Lung (tissue), 16 donors: Measurements from ENCODE around the gene SGSH. TPM values are rescaled to one million over a fixed set of nuclear protein-coding genes. Genes with fewer than 3 reads are reported as not detected.

Experiments used
- ATAC-seq: fragments of 200-7000 bp; cut with Tn5 transposase; one replicate; pipeline ENCODE4 v1.9.1; 2020; ENCODE audit warnings: moderate number of reproducible peaks; ENCODE audit not compliant: insufficient read depth, low FRiP score
- DNase-seq, 3 donors: peaks; one replicate each; pipeline ENCODE4 v3.0.0-alpha.2; 2013 to 2017
- H3K27ac ChIP-seq, 2 donors: one replicate each; pipeline ENCODE4 v1.5.1; 2013; ENCODE audit warnings: mild to moderate bottlenecking in 2 of 2, moderate library complexity in 2 of 2, control low read depth in 1 of 2, inconsistent platforms in 1 of 2, low read depth in 1 of 2, low read length in 1 of 2
- H3K27me3 ChIP-seq, 3 donors: one replicate each; pipeline ENCODE4 v1.5.1; 2013; ENCODE audit warnings: low read length in 2 of 3; ENCODE audit not compliant: control insufficient read depth in 3 of 3, insufficient read depth in 3 of 3
- H3K36me3 ChIP-seq, 4 donors: one replicate each; pipeline ENCODE4 v1.5.1; 2013; ENCODE audit warnings: low read length in 4 of 4, mild to moderate bottlenecking in 1 of 4, moderate library complexity in 1 of 4; ENCODE audit not compliant: control insufficient read depth in 4 of 4, insufficient read depth in 4 of 4
- H3K4me1 ChIP-seq, 5 donors: one replicate each; pipeline ENCODE4 v1.5.1; 2013; ENCODE audit warnings: low read length in 5 of 5, mild to moderate bottlenecking in 2 of 5, moderate library complexity in 1 of 5; ENCODE audit not compliant: control insufficient read depth in 5 of 5, insufficient read depth in 5 of 5
- H3K4me3 ChIP-seq: one replicate; pipeline ENCODE4 v1.5.1; 2013; ENCODE audit warnings: mild to moderate bottlenecking, control low read depth, moderate library complexity
- H3K9ac ChIP-seq, 2 donors: one replicate each; pipeline ENCODE4 v1.5.1; 2013; ENCODE audit warnings: low read length in 2 of 2, control low read depth in 1 of 2; ENCODE audit not compliant: insufficient read depth in 1 of 2
- H3K9me3 ChIP-seq, 4 donors: one replicate each; pipeline ENCODE4 v1.5.1; 2013; ENCODE audit warnings: low read length in 3 of 4, mild to moderate bottlenecking in 1 of 4, moderate library complexity in 1 of 4; ENCODE audit not compliant: control insufficient read depth in 4 of 4, insufficient read depth in 3 of 4
- WGBS, 2 donors: extraction: QIAGEN DNeasy Blood & Tissue Kit; methylation state at CpG; one replicate each; pipeline ENCODE4 v1.1.7; 2013; 5-methylcytosine and 5-hydroxymethylcytosine counted together
- long read RNA-seq, 5 donors: transcript quantifications; one replicate each; lab custom pipeline, GENCODE V29; 2026
- polyA plus RNA-seq, 2 donors: library from polyadenylated mRNA; stranded (reverse); fragments of 200-250 nt; gene quantifications; one replicate each; pipeline ENCODE4 v1.2.1, GENCODE V29; 2013
- total RNA-seq, 2 donors: library from RNA; depleted of rRNA in 1 of 2; stranded (reverse); fragments of >200 nt in 1 of 2; gene quantifications; one replicate each; pipeline ENCODE4 v1.2.1, GENCODE V29; 2014 to 2021
- TF ChIP-seq, protein P1 (sequence below): IDR thresholded peaks from 2 replicates; pipeline ENCODE4 v1.5.1; 2012; ENCODE audit warnings: mild to moderate bottlenecking; ENCODE audit errors: control extremely low read depth, extremely low read depth
- donor health status: control.
- donor health status: control.
- donor health status: Bipolar disorder and iron deficiency.
- donor health status: healthy.
- donor health status: DM: yes; HTN: yes; CAD: no.

Gene SGSH
- total RNA-seq (10 to 100 TPM; 27.5 to 75.1 TPM), polyA plus RNA-seq (10 to 100 TPM; 42.5 to 65.7 TPM)
- long read RNA-seq, donor 1, transcript SGSH-201 (8 exons, 2,784 nt): major isoform, 8 of 40 reads
- long read RNA-seq, donor 1, partial matches to known transcripts: 28 of 40 reads
- long read RNA-seq, donor 1, other reads (novel, unspliced or antisense): 0 of 40 reads
- long read RNA-seq, donor 2, partial matches to known transcripts: 0 of 4 reads
- long read RNA-seq, donor 2, other reads (novel, unspliced or antisense): 0 of 4 reads
- long read RNA-seq, donor 3, partial matches to known transcripts: 0 of 1 reads
- long read RNA-seq, donor 3, other reads (novel, unspliced or antisense): 0 of 1 reads
- long read RNA-seq, donor 4, full-length matches to known transcripts: 6 of 6 reads
- long read RNA-seq, donor 4, partial matches to known transcripts: 0 of 6 reads
- long read RNA-seq, donor 4, other reads (novel, unspliced or antisense): 0 of 6 reads
- long read RNA-seq, donor 5, full-length matches to known transcripts: 16 of 47 reads
- long read RNA-seq, donor 5, partial matches to known transcripts: 31 of 47 reads
- long read RNA-seq, donor 5, other reads (novel, unspliced or antisense): 0 of 47 reads

DNA sequence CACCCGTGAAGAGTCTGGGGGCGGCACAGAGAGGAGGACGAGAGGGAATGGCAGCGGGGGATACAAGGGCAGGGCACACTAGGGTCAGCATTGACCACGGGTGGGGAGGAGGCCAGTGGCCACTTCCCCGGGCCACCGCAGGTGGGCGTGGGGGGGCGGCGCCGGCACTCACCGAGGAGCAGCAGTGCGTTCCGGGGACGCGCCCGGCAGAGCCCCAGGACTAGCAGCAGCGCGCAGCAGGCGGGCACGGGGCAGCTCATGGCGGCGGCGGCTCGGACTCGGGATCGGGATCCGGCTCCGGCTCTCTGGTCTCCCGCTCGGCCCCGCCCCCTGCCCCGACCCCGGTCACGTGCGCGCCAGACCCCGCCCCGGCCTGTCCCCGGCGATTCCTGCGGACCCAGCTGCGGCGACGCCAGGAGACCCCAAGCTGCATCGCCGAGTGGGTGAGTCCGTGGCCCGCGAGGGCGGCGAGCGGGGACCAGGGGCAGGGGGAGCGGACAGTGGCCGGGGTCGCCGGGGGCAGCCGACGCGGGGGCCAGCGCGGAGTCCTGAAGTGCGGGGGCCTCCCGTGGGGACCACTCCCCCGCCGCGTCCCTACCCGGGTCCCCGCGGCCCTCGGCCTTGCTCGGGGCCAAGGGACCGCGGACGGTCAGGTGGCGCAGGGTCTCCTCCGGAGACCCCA, at the start of gene SGSH, which contains the start of gene SLC26A11:
Gene SGSH (minus strand): TSS at position 280 of the 682 bp plus-strand sequence. CDS start 20 bp downstream, at position 260.
Gene SLC26A11 (plus strand): TSS at position 374 of the 682 bp plus-strand sequence. CDS start 1,134 bp downstream, outside the sequence.
- Histone ChIP-seq H3K4me3 (peak within 1 kb of the TSS; percentile 96), H3K36me3 (peaks cover 0 to 21% (median 19%) of the 10 kb centered on the region in 4 donors), H3K4me1 (peaks cover 0 to 16% (median 5%) of the 10 kb centered on the region in 5 donors), H3K27ac (peak within 1 kb of the TSS; percentile 47 to 95), H3K27me3 (no peaks in the 10 kb centered on the region), H3K9me3 (no peaks in the 10 kb centered on the region), H3K9ac (peak within 1 kb of the TSS; percentile 56 to 68)
- DNase-seq (peak; percentile 74 to 86 (median 79)), ATAC-seq (peak; percentile 77)
- WGBS, 2 donors: 0 to 2% methylated on average over 30 to 77 of the region's 77 CpGs
- TF ChIP-seq, protein P1, sequence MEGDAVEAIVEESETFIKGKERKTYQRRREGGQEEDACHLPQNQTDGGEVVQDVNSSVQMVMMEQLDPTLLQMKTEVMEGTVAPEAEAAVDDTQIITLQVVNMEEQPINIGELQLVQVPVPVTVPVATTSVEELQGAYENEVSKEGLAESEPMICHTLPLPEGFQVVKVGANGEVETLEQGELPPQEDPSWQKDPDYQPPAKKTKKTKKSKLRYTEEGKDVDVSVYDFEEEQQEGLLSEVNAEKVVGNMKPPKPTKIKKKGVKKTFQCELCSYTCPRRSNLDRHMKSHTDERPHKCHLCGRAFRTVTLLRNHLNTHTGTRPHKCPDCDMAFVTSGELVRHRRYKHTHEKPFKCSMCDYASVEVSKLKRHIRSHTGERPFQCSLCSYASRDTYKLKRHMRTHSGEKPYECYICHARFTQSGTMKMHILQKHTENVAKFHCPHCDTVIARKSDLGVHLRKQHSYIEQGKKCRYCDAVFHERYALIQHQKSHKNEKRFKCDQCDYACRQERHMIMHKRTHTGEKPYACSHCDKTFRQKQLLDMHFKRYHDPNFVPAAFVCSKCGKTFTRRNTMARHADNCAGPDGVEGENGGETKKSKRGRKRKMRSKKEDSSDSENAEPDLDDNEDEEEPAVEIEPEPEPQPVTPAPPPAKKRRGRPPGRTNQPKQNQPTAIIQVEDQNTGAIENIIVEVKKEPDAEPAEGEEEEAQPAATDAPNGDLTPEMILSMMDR: no peak

DNA sequence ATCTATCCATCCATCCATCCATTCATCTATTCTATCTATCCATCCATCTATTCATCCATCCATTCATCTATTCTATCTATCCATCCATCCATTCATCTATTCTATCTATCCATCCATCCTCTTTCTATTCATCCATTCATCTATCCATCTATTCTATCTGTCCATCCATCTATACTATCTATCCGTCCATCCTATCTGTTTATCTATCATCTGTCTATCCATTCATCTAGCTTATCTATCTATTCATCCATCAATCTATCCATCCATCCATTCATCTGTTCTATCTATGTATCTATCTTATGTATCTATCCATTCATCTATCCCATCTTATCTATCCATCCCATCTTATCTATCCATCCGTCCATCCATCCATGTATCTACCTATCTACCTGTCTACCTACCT, 49.3 kb upstream of the SGSH start:
- Histone ChIP-seq H3K9me3 (no peaks in the 10 kb centered on the region), H3K27me3 (no peaks in the 10 kb centered on the region), H3K9ac (no peak overlapping the region), H3K36me3 (peaks cover 0 to 29% (median 12%) of the 10 kb centered on the region in 4 donors), H3K27ac (no peak overlapping the region), H3K4me1 (peaks cover 0 to 18% (median 2%) of the 10 kb centered on the region in 5 donors), H3K4me3 (no peak overlapping the region)
- TF ChIP-seq, protein P1: no peak
- ATAC-seq: no peak
- WGBS, 2 donors: 89% methylated on average over 2 of the region's 2 CpGs
- no peak for DNase-seq

DNA sequence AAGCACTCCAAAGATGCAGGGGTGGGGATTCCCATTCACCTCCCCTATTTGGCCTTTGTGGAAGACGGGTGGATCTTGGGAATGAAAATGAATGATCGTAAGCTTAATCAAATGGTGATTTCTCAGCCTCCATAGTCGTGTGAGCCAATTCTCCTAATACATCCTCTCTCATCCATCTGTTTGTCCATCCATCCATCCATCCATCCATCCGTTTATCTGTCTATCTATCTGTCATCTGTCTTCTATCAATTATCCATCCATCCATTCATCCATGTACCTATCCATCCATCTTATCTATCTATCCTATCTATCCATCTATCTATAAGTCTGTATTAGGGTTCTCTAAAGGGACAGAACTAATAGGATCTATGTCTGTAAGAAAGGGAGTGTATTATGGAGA, 48.3 kb upstream of the SGSH start:
- Histone ChIP-seq H3K9ac (no peak overlapping the region), H3K9me3 (no peaks in the 10 kb centered on the region), H3K4me1 (peaks cover 0 to 17% (median 12%) of the 10 kb centered on the region in 5 donors), H3K27me3 (no peaks in the 10 kb centered on the region), H3K27ac (no peak overlapping the region), H3K4me3 (no peak overlapping the region), H3K36me3 (peaks cover 0 to 27% (median 12%) of the 10 kb centered on the region in 4 donors)
- DNase-seq (no peak), ATAC-seq (no peak)
- WGBS, 2 donors: 86 to 95% methylated on average over 4 of the region's 4 CpGs
- TF ChIP-seq, protein P1: no peak
